Fibroblast of gingiva (primary cell): Measurements from ENCODE around the gene EYA2.
A peak's percentile ranks its signal among the peaks of the same experiment; 100 is the strongest.
"Not testable (repeated sequence)": the region's sequence is repeated elsewhere in the genome, so short reads cannot be mapped to it uniquely, and the experiment has no call there.

Experiments used
- DNase-seq: peaks from one replicate; pipeline ENCODE4 v3.0.0-alpha.2; 2011; ENCODE audit warnings: low read depth

Gene EYA2, protein sequence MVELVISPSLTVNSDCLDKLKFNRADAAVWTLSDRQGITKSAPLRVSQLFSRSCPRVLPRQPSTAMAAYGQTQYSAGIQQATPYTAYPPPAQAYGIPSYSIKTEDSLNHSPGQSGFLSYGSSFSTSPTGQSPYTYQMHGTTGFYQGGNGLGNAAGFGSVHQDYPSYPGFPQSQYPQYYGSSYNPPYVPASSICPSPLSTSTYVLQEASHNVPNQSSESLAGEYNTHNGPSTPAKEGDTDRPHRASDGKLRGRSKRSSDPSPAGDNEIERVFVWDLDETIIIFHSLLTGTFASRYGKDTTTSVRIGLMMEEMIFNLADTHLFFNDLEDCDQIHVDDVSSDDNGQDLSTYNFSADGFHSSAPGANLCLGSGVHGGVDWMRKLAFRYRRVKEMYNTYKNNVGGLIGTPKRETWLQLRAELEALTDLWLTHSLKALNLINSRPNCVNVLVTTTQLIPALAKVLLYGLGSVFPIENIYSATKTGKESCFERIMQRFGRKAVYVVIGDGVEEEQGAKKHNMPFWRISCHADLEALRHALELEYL

DNA sequence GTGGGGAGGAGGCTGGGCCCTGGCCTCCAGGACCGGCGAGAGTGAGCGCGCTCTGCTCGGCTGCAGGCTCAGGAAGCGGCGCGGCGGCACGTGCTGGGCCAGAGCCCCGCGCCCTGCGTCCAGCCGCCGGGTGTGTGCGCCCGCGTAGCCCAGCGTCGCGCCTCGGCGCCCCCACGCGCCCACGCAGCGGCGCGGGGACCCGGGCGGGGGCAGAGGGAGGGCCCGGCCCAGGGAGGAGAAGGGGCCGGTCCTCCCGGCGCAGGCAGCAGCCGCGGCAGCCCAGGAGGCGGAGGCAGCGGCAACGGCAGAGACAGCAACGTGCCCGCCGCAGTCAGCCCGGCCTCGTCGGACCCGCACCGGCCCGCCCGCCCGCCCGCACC, at the start of gene EYA2:
Gene EYA2, plus strand, starts transcription at position 265 of the 380 bp plus-strand sequence. CDS start 95,168 bp downstream, outside the sequence.
- DNase-seq = no peak

DNA sequence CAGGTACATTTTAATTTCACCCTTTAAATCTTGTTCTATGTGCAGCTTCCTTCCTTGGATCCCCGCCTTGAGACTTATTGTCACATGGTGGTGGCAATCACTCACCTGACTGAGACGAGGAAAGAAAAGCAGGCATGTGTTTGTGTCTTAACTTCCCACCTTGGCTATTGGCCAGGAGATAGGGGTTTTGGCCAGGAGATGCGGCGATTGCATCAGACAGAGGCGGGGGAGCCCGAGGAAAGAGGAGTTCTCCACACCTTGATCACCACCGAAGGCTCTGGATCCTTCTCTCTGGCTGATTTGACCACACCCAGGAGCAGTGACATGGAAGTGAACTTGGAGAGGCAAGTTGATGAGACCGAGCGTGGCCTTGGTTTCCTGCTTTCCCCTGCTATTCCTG, 49.7 kb upstream of the EYA2 start:
- no peak for DNase-seq

DNA sequence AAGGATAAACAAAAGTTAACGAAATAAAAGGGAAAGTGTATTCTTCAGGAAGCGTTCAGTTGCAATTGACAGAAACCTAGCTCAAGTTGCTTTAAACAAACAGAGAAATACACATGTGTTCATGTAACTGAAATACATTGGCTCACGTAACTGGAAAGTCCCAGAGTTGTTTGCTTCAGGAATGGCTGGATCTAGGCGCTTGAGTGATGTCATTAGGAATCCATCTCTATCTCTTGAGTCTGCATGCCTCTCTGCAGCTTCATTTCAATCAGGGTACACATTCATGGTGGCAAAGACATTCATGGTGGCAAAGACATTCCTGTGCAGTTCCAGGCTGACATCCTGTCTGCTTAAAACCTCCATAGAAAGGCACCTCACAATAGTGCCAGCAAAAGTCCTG, 45.4 kb upstream of the EYA2 start:
- DNase-seq = no peak

DNA sequence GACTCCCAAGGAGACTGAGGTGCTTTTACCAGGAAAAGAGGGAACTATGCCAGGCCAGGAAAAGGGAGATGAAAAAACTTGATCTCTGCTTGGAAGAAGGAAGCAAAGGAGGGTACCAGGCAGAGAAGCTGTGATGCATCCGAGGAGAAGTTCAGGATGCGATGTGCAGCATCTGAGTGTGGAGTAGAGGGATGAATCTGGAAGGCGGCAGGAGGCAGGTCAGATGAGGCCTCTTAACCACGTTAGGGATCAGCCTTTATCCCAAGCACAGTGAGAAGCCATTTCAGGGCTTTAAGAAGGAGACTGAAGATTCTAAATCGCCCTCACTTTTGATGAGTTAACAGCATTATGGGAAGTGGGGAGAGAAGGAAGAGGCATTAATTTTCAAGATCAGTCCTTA, 44.9 kb upstream of the EYA2 start:
- no peak for DNase-seq

DNA sequence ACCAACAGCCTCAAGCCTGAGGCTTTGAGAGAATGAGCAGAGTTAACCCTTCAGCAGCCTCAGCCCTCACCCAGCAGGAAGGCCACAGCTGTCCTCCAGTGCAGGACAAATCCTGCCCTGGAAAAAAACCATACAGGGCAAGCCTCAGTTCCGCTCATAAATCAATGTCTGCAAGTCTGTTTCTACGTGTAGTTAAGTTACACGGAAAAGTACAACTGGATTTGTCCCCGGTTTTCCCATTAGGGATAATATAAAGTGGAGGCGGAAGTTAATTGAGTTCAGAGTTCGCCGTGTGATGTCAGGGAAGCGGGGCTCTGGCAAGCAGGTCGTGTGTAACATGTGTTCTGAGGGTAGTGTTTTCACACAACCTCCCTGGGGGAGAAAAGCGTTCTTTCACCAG, 44.2 kb upstream of the EYA2 start:
- no peak for DNase-seq

DNA sequence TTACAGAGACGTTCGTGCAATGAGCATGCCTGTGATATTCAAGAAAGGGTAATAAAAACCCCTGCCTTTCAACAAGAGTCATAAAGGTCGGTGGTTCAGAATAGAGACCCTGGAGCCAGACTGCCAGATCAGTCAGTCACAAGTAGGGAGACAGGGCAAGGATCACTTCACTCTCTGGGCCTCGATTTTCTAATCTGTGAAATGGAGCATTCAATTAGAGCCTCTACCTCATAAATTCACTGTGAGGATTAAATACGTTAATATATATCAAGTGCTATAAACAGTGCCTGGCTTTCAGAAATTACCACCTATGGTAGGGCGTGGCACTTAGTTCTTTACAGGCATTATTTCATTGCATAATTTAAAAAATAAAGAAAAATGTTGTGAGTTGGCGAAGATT, 43.7 kb upstream of the EYA2 start:
- DNase-seq = no peak

DNA sequence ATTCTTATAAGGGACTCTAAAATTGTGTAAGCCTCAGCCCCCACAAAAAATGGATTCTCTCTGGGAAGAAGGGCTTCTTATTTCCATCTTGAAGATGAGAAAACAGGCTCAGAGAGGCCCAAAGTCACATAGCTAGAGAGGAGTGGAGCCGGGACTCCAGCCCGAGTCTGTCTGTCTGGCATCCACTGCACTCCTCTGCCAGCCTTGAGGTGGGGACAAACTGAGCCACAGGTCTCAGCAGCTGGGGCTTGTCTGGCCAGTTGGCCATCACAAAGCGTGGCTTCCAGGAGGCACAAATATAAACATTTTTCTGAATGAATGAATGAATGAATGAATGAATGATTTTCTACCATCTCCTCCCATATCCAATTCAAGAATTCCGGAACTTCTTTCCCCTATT, 42.9 kb upstream of the EYA2 start:
- DNase-seq = no peak

DNA sequence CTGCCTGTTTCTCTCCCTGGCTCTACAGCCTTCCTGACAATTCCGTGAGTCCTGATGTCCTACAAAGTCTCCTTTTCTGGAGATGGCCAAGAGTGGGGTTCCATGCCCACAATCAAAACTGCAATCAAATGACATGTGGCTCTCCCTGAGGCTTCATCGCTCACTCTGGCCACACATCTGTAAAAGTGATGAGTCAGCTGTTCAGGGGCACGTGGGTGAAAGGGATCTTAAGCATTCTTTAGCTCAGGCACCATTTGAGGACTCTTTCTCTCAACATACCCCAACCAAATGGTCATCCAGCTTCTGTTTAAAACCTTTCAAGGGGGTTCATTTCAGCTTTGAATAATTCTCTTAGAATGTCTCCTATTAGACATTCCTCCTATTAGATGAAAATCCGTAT, 42.3 kb upstream of the EYA2 start:
- no peak for DNase-seq

DNA sequence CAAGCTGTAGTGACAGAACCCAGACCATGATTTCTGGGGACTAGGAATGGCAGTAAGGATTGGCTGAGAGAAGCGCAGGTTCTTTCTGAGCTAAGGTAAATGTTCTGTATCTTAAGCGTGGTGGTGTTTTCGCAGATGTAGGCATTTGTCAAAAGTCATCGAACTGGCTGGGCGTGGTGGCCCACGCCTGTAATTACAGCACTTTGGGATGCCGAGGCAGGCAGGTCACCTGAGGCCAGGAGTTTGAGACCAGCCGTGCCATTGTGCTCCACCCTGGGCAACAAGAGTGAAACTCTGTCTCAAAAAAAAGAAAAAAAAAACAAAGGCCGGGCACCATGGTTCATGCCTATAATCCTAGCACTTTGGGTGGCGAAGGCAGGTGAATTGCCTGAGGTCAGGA, 40.7 kb upstream of the EYA2 start:
- DNase-seq = no peak

DNA sequence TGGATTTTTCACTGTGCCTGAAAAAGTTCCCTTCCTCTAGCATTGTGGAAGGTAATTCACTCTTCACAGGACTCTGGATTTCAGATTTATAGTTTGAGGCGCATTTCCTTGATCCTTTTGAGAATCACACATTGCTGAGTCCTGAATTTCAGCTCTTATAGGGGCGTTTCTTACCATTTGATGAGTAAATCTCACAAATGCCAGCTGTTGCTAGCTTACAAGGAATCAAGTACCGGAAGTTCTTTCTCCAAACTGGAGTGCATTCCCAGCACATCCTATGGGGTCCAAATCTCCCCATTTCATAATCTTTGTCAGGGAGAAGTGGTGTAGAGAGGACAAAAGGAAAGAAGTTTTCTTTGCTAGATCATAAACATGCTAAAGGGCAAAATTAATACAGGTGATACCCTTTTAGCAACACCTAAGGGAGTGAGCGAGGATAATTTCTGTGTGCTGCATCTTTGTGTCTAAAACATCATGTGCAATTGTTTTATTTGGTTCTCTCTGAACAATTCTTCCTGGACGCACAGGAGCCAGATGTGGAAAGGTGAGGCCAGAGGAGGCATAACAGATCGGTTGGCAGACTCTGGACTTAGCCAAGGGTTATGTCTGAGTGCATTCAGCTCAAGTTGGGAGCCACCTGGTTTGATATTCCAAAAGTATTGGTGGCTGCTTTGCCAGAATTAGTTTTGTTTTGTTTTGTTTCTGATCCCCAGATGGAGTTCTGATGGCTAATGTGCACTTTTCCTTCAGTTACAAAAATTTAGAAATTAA, 37.4 kb upstream of the EYA2 start:
- DNase-seq = no peak

DNA sequence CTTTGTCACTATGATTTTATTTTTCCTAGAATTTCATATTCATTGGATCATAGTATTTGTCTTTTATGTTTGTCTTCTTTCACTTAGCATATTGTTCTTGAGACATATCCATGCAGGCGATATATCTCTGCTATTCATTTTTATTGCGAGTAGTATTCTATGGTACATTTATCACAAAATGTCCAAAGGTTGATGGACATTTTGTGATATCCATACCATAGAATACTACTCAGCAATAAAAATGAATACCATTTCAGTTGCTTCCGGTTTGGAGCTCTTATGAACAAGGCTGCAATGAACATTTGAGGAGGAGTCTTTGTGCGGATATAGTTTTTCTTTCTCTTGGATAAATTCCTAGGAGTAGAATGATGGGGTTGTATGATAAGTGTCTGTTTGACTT, 28.8 kb upstream of the EYA2 start:
- no peak for DNase-seq

DNA sequence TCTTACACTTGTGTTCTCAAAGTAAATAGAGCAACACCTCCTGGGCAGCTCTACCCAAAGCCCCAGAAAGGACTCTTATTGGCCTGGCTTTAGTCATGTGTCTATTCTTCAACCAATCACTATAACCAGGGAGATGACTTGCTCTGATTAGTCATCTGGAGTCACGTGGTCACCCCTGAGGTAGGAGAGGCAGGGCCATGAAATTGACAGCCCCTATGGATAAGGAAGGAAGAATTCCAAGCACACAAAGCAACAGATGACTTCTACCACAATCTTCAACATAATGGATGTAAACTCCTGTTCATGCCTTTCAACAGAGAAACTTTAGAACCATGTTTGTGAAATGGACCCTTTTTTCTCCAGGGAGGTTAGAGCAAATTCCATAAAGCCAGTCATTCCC, 24.6 kb upstream of the EYA2 start:
- no peak for DNase-seq

DNA sequence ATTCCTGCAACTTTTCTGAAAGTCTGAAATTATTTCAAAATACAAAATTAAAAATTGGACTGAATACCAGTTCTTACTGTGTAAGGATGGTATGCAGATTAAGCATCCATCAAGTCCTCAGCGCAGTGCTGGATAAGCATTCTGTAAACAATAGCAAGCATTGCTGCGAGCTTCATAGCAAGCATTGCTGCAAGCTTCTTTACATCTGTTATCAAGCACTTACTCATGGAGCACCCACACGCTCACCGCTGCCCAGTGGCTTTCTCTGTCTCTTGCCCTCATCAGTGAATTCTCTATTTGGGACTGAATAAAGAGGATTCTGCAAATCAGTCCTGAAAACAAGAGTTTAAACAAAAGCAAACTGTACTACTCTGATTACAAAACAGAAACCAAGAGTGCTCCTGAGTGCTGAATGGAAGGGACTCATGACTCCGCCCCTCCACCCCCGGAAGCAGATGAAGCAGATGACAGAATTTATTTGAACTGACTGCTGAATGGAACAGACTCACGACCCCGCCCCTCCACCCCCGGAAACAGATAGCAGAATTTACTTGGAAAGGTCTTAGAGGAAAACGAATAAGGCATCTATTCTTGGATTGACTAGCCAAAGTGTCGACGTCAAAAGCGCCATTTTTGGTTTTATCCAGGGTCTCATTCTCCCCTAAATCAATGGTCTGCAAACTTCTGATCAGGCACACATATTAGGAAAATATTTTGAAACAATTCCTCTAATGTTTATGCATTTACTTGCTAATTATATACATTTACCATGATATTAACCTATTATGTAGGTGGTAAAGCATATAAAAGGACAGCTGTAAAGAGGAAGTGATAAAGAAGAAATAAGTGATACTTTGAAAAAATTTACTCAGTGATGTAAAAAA, 22.1 kb upstream of the EYA2 start:
- peak; percentile 38 for DNase-seq

DNA sequence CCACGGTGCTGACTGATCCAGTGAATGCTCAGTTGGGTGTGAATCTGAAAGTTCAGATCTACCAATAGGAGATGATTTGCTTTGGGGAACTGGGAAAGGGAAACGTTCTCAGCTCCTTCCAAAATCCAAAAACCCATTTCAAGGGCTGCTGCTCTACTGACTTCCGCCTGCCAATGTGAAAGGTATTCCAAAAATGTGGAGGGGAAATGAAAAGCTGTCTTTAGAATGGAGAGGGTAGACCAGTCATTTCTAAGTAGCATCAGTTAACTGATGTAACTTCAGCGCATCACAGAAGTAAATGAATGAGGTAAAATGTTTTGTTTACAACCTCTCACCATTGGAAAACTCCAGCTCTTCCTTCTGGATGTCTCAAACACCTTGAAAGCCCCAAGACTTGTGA, 19.6 kb upstream of the EYA2 start:
- DNase-seq = no peak

DNA sequence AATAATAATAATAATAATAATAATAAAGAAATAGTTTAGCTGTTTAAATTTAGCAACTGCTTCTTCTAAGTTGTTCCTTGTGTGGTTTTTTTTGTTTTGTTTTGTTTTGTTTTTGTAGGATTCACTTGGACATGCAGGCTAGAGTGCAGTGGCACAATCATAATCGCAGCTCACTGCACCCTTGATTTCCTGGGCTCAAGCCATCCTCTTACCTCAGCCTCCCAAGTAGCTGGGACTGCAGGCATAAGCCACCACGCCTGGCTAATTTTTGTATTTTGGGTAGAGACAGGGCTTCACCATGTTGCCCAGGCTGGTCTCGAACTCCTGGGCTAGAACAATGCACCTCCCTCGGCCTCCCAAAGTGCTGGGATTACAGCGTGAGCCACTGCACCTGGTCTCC, 15.3 kb upstream of the EYA2 start:
- DNase-seq = no peak

DNA sequence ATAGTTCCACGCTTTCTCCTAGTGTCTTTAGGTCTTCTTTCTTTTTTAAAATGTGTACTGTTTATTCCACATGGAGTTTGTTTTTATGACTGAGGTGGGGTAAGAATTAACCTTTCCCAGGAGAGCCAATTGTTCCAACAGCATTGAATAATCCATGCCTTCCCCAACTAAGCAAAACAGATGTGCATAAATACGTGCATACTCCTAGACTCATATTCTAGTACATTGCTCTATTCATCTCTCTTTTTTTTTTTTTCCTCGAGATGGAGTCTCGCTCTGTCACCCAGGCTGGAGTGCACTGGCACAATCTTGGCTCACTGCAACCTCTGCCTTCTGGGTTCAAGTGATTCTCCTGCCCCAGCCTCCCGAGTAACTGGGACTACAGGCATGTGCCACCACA, 14.7 kb upstream of the EYA2 start:
- not testable (repeated sequence) for DNase-seq

DNA sequence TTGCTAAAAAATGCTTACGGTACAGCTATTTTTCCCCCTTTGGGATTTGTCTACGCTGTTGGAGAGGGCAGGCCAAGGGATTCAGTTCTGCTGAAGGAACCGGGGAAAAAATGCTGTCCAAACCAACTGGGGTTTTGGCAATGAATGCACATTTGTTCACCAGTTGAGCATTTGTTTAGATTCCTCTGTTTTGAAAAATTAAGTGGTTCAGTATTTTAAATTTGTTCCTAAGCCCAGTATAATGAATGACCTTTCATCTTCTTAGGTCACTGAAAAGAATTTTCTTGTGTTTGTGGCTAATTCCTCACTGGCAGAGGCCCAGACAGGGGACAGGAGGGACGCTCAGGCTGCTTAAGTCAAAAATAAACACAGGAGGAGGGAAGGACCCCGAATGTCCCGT, 10.8 kb upstream of the EYA2 start:
- DNase-seq = peak; percentile 67

DNA sequence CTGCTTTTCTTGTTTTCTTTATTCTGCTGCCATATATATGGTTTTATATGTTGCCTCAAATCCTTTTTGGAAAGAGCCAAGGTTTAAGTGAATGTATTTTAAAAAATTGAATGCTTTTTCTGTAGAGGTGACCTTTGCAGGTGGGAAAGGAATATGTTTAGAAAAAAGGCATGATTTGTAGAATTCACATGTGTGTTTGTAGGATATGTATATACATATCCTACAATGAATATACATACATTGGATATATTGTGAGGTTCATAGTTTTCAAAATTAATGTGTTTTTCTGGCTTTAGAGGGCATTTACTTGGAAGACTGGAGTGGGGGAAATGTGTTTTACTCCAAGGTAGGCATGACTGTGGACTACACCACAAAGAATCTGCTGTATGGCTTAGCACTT, 4.0 kb upstream of the EYA2 start:
- no peak for DNase-seq

DNA sequence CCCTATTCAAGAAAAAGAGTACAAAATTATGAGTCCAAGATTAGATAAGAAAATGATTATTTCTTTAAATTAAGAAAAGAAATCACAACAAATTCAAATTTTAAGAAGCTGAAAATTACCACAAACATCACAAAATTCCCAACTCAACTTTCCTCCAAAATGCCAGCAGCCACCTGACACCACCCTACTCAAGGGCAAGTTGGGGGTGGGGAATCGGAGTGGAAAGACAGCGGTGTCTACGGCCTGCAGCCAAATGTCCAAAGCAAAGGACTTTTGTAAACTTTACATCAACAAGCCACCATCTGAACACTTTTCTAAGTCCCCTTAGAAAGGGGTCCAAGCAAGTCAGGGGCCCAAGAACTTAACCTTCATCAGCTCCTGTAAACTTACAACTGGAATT, 1.6 kb upstream of the EYA2 start:
- no peak for DNase-seq

DNA sequence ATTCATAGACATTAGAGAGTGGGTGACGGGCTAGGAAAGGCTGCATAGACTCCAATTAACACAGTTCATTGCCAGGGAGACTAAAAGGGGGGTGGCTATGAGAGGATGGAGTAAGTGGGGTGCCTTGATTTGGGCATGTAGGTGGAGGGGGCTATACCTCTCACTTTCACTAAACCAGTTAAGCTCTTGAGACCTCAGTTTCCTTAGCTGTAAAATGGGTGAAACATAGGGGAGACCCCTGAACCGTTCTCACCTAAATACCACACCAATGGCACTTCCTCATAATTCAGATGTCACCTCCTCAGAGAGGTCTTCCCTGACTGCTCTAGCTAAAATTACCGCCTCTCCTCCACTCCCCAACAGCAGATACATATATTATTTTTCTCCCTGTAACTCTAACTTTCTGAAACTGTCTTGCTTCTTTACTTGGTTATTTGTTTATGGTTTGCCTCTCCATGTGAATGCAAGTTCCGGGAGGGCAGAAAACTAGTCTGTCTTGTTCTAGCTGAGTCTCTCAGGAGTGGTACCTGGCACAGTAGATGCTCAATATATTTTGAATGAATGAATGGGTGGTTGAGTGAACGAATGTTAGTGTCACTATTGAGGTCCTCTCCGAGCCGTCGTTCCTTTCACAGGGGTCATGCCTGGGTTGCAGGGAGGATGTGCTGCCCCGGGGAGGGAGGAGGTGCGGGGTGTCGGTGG, 615 bp upstream of the EYA2 start:
- no peak for DNase-seq

DNA sequence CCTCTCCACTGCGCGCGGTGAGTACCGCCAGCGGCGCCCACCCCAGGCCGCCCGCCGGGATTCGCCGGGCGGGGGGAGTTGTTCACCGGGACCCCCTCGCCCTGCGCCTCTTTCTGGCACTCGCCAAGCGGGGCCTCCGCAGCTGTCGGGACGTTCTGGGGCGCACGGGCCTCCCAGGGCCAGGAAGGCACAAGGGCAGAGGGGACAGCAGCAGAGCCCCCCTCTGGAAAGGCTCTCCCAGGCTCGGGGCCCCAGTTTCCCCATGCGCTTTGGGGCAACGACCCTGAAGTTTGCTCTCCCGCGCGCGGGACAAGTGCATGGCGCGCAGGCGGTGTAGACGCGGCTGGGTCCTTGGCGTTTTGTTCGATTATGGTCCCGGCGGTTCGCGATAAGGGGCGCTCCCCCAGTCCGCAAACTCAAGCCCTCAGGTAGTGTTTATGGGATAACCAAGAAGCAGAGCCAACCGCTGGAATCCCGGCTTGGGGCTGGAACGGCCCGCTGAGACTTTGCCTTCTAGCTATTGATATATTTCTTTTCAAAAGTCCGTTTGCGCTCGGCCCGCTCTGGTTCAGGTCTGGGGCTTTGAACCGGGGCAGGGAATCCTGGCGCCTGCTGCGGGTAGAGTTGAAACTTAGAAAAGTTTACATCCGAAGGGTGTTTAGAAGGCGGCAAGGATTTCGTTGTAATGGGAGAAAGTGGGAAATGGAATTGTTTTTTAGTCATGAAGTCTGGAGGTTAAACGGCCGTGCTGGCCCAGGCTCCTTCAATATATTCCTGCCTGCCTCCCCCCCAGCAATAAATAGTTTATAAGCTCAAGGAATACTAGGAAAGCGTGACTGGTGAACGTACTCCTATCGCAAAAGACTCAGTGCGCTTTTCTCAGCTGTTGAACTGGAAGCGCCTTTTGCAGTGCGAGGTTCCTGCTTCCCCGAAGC, 595 bp downstream of the EYA2 start:
- DNase-seq = no peak
